K562 treated with DMSO at 1 percent for 24 hours (cell line): ENCODE data around the gene IDI1. TPM values are rescaled to one million over a fixed set of nuclear protein-coding genes. Genes with fewer than 3 reads are reported as not detected.

Source experiments
- total RNA-seq: library from RNA; unstranded; fragments of 300-600 nt; gene quantifications from 2 replicates; pipeline ENCODE4 v1.2.3, GENCODE V29; 2022; ENCODE audit warnings: low read depth; ENCODE audit not compliant: insufficient read depth

IDI1 gene
- total RNA-seq = 46.1 and 57.6 TPM in 2 replicates

GRCh38 chr10:1048732-1049424 is at the start of gene IDI1:
TSS of gene IDI1 (minus strand) at chr10:1049119. CDS start at chr10:1049003, 116 bp downstream.

GRCh38 chr10:1056326-1057105 is 7.6 kb upstream of the IDI1 start, which contains the start of gene WDR37:
TSS of gene WDR37 (plus strand) at chr10:1056385. CDS start at chr10:1072156, 15,771 bp downstream.

GRCh38 chr10:1025683-1026082 is 23.2 kb downstream of the IDI1 start, which contains the start of gene IDI2:
TSS of gene IDI2 (minus strand) at chr10:1025859. CDS start at chr10:1024723, 1,136 bp downstream.

Other genes starting within 250 kb of the IDI1 start
- gene LARP4B, start 117.4 kb downstream of the IDI1 start, total RNA-seq = 20.7 and 24.4 TPM in 2 replicates
- 14.5 and 14.6 TPM in 2 replicates for gene GTPBP4, start 60.7 kb downstream of the IDI1 start, total RNA-seq
- gene IDI2, start 23.3 kb downstream of the IDI1 start, total RNA-seq = not detected in 2 replicates
- gene WDR37, start 7.3 kb upstream of the IDI1 start, total RNA-seq = 9.2 and 10.4 TPM in 2 replicates